GM12878 (cell line): ENCODE data around the gene HTR7. TPM values are rescaled to one million over a fixed set of nuclear protein-coding genes. Genes with fewer than 3 reads are reported as not detected.

ENCODE experiments used
- ATAC-seq: fragments of 200-7000 bp; cut with Tn5 transposase; 3 replicates; pipeline ENCODE4 v1.9.1; 2020; ENCODE audit warnings: mild to moderate bottlenecking, moderate library complexity
- BruUV-seq: library from RNA; stranded (reverse); fragments of 400-500 nt; replicated peaks from 2 replicates; lab custom pipeline; 2021; lab: Mats Ljungman, UMichigan
- CTCF ChIA-PET: fragments of 300-600 bp; sonication (Branson Sonifier 250); formaldehyde crosslinking; extraction: SDS; loops from one replicate; lab custom pipeline; 2021; ENCODE audit warnings: inconsistent platforms; lab: Yijun Ruan, JAX
- POLR2A ChIA-PET: fragments of 350-600 bp; formaldehyde crosslinking; extraction: SDS; loops from one replicate; lab custom pipeline; 2021; ENCODE audit warnings: inconsistent platforms; lab: Charles Lee
- RAD21 ChIA-PET: fragments of 300-600 bp; sonication (Branson Sonifier 250); formaldehyde crosslinking; loops from one replicate; lab custom pipeline; 2023; ENCODE audit warnings: antibody characterized with exemption; ENCODE audit not compliant: unreplicated experiment; lab: Charles Lee
- SMC1A ChIA-PET: fragments of 300-600 bp; sonication (Branson Sonifier 250); formaldehyde crosslinking; loops from one replicate; lab custom pipeline; 2023; ENCODE audit not compliant: unreplicated experiment, uncharacterized antibody; lab: Charles Lee
- DNase-seq: peaks from one replicate; pipeline ENCODE4 v3.0.0-alpha.2; 2011; ENCODE audit warnings: low read depth, low spot score
- FAIRE-seq: peaks from 3 replicates; lab custom pipeline; 2011; peaks lifted over from hg19 to GRCh38; lab: Jason Lieb, UNC
- H2AFZ ChIP-seq: 2 replicates; pipeline ENCODE4 v1.6.0; 2011; ENCODE audit warnings: low read depth, low read length, control low read depth; ENCODE audit not compliant: control insufficient read depth
- H3K27ac ChIP-seq: 2 replicates; pipeline ENCODE4 v1.5.1; 2011; ENCODE audit warnings: control low read depth; ENCODE audit not compliant: control insufficient read depth, insufficient read depth
- H3K27me3 ChIP-seq, 2 experiments: replicated peaks in 1 of 2; 2 replicates each; pipeline versions ENCODE4 v1.6.0 to v1.6.1; 2011; ENCODE audit warnings: low read length in 1 of 2; ENCODE audit not compliant: control insufficient read depth in 2 of 2, insufficient read depth in 2 of 2
- H3K36me3 ChIP-seq, 2 experiments: 2 replicates each; pipeline ENCODE4 v1.5.1; 2011; ENCODE audit warnings: low read length in 1 of 2; ENCODE audit not compliant: control insufficient read depth in 2 of 2, insufficient read depth in 2 of 2
- H3K4me1 ChIP-seq: 2 replicates; pipeline ENCODE4 v1.6.1; 2011; ENCODE audit warnings: mild to moderate bottlenecking, low read length, moderate library complexity, mixed read lengths; ENCODE audit not compliant: control insufficient read depth, insufficient read depth
- H3K4me2 ChIP-seq: 2 replicates; pipeline ENCODE4 v1.6.0; 2011; ENCODE audit warnings: control low read depth; ENCODE audit not compliant: control insufficient read depth, insufficient read depth
- H3K4me3 ChIP-seq: fragments of 200-600 bp; sonication (generic); 2 replicates; pipeline ENCODE4 v1.5.1; 2016
- H3K79me2 ChIP-seq: 2 replicates; pipeline ENCODE4 v1.6.0; 2011; ENCODE audit warnings: low read length; ENCODE audit not compliant: control insufficient read depth, insufficient read depth
- H3K9ac ChIP-seq: 2 replicates; pipeline ENCODE4 v1.8.0; 2011; ENCODE audit warnings: low read length, control low read depth, mixed read lengths; ENCODE audit not compliant: control insufficient read depth, insufficient read depth
- H3K9me3 ChIP-seq: replicated peaks from 3 replicates; pipeline ENCODE4 v1.5.1; 2011; ENCODE audit warnings: mild to moderate bottlenecking, low read length; ENCODE audit not compliant: control insufficient read depth, insufficient read depth
- H4K20me1 ChIP-seq: 2 replicates; pipeline ENCODE4 v1.6.0; 2011; ENCODE audit not compliant: control insufficient read depth, insufficient read depth
- BACH1 ChIP-seq: fragments of 450-650 bp; IDR thresholded peaks from 2 replicates; pipeline ENCODE4 v1.6.1; 2017; ENCODE audit warnings: mild to moderate bottlenecking, borderline replicate concordance
- BRCA1 ChIP-seq: IDR thresholded peaks from 2 replicates; pipeline ENCODE4 v1.6.1; 2011; ENCODE audit warnings: low read depth, low read length, improper control_type of control experiment
- CEBPB ChIP-seq, 2 experiments: fragments of 150-350 bp in 1 of 2; IDR thresholded peaks; 2 replicates each; pipeline ENCODE4 v1.6.1; 2012 to 2014; ENCODE audit warnings: low read depth in 2 of 2, low read length in 2 of 2, borderline replicate concordance in 1 of 2, inconsistent platforms in 1 of 2
- CHD4 ChIP-seq: fragments of 200-600 bp; sonication (generic); IDR thresholded peaks from 2 replicates; pipeline ENCODE4 v1.6.1; 2016; ENCODE audit warnings: mild to moderate bottlenecking
- ETV6 ChIP-seq, 2 experiments: fragments of 450-650 bp in 1 of 2; IDR thresholded peaks in 1 of 2; conservative IDR thresholded peaks in 1 of 2; 2 replicates each; pipeline ENCODE4 v1.6.1; 2014; ENCODE audit warnings: antibody characterized with exemption in 1 of 2, borderline replicate concordance in 1 of 2, low read depth in 1 of 2, mild to moderate bottlenecking in 1 of 2, moderate library complexity in 1 of 2
- HCFC1 ChIP-seq: fragments of 150-350 bp; IDR thresholded peaks from 2 replicates; pipeline ENCODE4 v1.6.1; 2014; ENCODE audit warnings: low read length
- KAT2A ChIP-seq: conservative IDR thresholded peaks from 2 replicates; pipeline ENCODE4 v1.6.1; 2011; ENCODE audit warnings: low read depth, low read length; ENCODE audit not compliant: control insufficient read depth
- KLF5 ChIP-seq: fragments of 450-650 bp; IDR thresholded peaks from 2 replicates; pipeline ENCODE4 v1.6.1; 2014; ENCODE audit warnings: mild to moderate bottlenecking; ENCODE audit not compliant: partially characterized antibody
- POU2F2 ChIP-seq: IDR thresholded peaks from 3 replicates; pipeline ENCODE4 v1.6.1; 2011; ENCODE audit warnings: low read depth, mild to moderate bottlenecking, low read length, borderline replicate concordance
- RAD21 ChIP-seq: IDR thresholded peaks from 2 replicates; pipeline ENCODE4 v1.6.1; 2011; ENCODE audit warnings: mild to moderate bottlenecking, low read depth, low read length, moderate library complexity; ENCODE audit not compliant: insufficient read depth
- RAD51 ChIP-seq: fragments of 450-650 bp; IDR thresholded peaks from 2 replicates; pipeline ENCODE4 v1.6.1; 2016; ENCODE audit warnings: moderate library complexity, mild to moderate bottlenecking, inconsistent platforms
- RCOR1 ChIP-seq: conservative IDR thresholded peaks from 2 replicates; pipeline ENCODE4 v1.6.1; 2012; ENCODE audit warnings: low read depth, low read length, improper control_type of control experiment
- RUNX3 ChIP-seq: IDR thresholded peaks from 2 replicates; pipeline ENCODE4 v1.6.1; 2012; ENCODE audit warnings: low read length, inconsistent platforms
- SIN3A ChIP-seq: IDR thresholded peaks from 2 replicates; pipeline ENCODE4 v1.6.1; 2012; ENCODE audit warnings: low read depth, low read length, improper control_type of control experiment
- ZNF207 ChIP-seq: fragments of 450-650 bp; IDR thresholded peaks from 2 replicates; pipeline ENCODE4 v1.6.1; 2014; ENCODE audit warnings: antibody characterized with exemption, mild to moderate bottlenecking, borderline replicate concordance
- ZNF622 ChIP-seq: fragments of 450-650 bp; IDR thresholded peaks from 2 replicates; pipeline ENCODE4 v1.6.1; 2017; ENCODE audit warnings: mild to moderate bottlenecking, inconsistent platforms
- WGBS: methylation state at CpG from one replicate; pipeline ENCODE4 v1.1.6; 2016; ENCODE audit warnings: low lambda C conversion rate; ENCODE audit not compliant: insufficient replicate concordance, insufficient coverage; ENCODE audit errors: missing lambda C conversion rate; 5-methylcytosine and 5-hydroxymethylcytosine counted together
- in situ Hi-C: fragments of 300-500 bp; cut with MboI; formaldehyde crosslinking; loops from 9 replicates; pipeline ENCODE4 v1.14.3; 2018; ENCODE audit warnings: mixed read lengths
- intact Hi-C: fragments of 100-400 bp; cut with micrococcal nuclease; formaldehyde crosslinking; loops from one replicate; pipeline ENCODE4 v1.14.2; 2022; ENCODE audit not compliant: unreplicated experiment
- polyA plus RNA-seq, 11 experiments: library from polyadenylated mRNA; depleted of rRNA in 4 of 11; unstranded in 6 of 11; stranded (reverse) in 5 of 11; fragments of >200 nt; fragmentation: Nextera tagmentation in 4 of 11; fragmentation: Illumina TruSeq in 1 of 11; extraction: Ambion mirVana in 4 of 11; extraction: Trizol in 1 of 11; gene quantifications; 1 replicate in 1 of 11; 2 replicates in 10 of 11; pipeline versions ENCODE4 v1.2.1 to v1.2.3, GENCODE V29; 2011 to 2016; ENCODE audit warnings: inconsistent platforms in 2 of 11, missing spikeins in 2 of 11, low read depth in 1 of 11
- total RNA-seq, 4 experiments: library from RNA; depleted of rRNA in 3 of 4; stranded (reverse); fragments of >200 nt in 3 of 4; fragmentation: Illumina TruSeq in 1 of 4; extraction: Trizol in 1 of 4; gene quantifications; 2 replicates each; pipeline versions ENCODE4 v1.2.1 to v1.2.3, GENCODE V29; 2013 to 2021
- TF ChIP-seq, protein P1 (sequence below): IDR thresholded peaks from 2 replicates; pipeline ENCODE4 v1.6.1; 2011; ENCODE audit warnings: borderline replicate concordance, low read depth, mild to moderate bottlenecking, moderate library complexity, mixed read lengths, low read length; ENCODE audit not compliant: insufficient read depth; ENCODE audit errors: extremely low read length

HTR7 gene
- total and polyA plus RNA-seq, 10 of the 15 experiments (the other 5 are each of a cell fraction or from before 2014, with no cell fraction given) = 0.01 to 1.3 (median 0.06) TPM; not detected in 4

DNA sequence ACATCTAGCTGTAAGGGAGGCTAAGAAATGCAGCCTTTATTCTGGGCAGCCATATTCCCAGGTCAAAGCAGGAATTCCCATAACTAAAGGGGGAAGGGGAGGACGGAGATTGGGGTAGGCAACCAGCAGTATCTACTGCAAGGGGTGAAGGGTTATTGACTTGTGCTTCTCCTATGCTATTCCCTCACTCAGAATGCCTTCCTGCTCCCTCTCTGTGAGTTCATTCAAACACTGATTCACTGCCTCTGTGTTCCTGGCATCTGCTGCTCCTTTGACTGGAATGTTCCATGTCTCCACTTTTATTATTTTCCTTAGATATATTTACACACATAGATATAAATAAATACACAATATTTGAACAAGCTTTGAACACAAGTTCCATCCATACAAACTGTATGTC, 11.1 kb downstream of the HTR7 start:
- no TSS peak for BruUV-seq
- no peaks in the 10 kb centered on the region for H4K20me1 ChIP-seq
- no peaks in the 10 kb centered on the region for H3K79me2 ChIP-seq
- H3K9ac ChIP-seq = no peak overlapping the region
- TF ChIP-seq RAD51 (no peak), SIN3A (no peak), BRCA1 (no peak), CHD4 (no peak), KAT2A (no peak), ZNF622 (no peak), BACH1 (no peak), ZNF207 (no peak), CEBPB (IDR thresholded peaks at IDR 0.05; ENCODE audit: borderline replicate concordance in 1 of 2, low read depth in 2 of 2, low read length in 2 of 2) (no peak), RCOR1 (no peak), RUNX3 (no peak), ETV6 (conservative IDR thresholded peaks at IDR 0.05 in 1 of 2, IDR thresholded peaks at IDR 0.05 in 1 of 2; ENCODE audit: borderline replicate concordance in 1 of 2, low read depth in 1 of 2) (no peak), RAD21 (no peak), POU2F2 (no peak), HCFC1 (no peak), KLF5 (no peak)
- TF ChIP-seq, protein P1, sequence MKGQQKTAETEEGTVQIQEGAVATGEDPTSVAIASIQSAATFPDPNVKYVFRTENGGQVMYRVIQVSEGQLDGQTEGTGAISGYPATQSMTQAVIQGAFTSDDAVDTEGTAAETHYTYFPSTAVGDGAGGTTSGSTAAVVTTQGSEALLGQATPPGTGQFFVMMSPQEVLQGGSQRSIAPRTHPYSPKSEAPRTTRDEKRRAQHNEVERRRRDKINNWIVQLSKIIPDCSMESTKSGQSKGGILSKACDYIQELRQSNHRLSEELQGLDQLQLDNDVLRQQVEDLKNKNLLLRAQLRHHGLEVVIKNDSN = no peak
- DNase-seq = no peak
- no peak for FAIRE-seq
- 0% methylated on average over 1 of the region's 1 CpG for WGBS
- no peak overlapping the region for H2AFZ ChIP-seq
- RAD21 ChIA-PET = no interaction called here
- no peak overlapping the region for H3K4me2 ChIP-seq
- H3K4me3 ChIP-seq = no peak overlapping the region
- POLR2A ChIA-PET = no interaction called here
- ATAC-seq = no peak
- in situ Hi-C loops = no loop called here
- H3K27ac ChIP-seq = no peak overlapping the region
- peaks cover 4% of the 10 kb centered on the region for H3K9me3 ChIP-seq
- SMC1A ChIA-PET = no interaction called here
- no peaks in the 10 kb centered on the region for H3K4me1 ChIP-seq
- CTCF ChIA-PET = no interaction called here
- no peaks in the 10 kb centered on the region for H3K36me3 ChIP-seq
- H3K27me3 ChIP-seq = peaks cover 0 to 2% of the 10 kb centered on the region in 2 experiments; a peak in 1 of 4 replicates
- intact Hi-C loops = no loop called here
